ENCODE data around the gene WDR64.

GRCh38 chr1:241706967-241707366, 54.9 kb downstream of the WDR64 start:
- TF ChIP-seq POLR2A (IDR thresholded peaks at IDR 0.05) (no peak), CTCF (IDR thresholded peaks at IDR 0.05) (no peak)

Measured in heart left ventricle (tissue), 13 donors.